ENCODE data around the gene MS4A4E.
"Not testable (repeated sequence)": the region's sequence is repeated elsewhere in the genome, so short reads cannot be mapped to it uniquely, and the experiment has no call there.

The MS4A4E gene

DNA sequence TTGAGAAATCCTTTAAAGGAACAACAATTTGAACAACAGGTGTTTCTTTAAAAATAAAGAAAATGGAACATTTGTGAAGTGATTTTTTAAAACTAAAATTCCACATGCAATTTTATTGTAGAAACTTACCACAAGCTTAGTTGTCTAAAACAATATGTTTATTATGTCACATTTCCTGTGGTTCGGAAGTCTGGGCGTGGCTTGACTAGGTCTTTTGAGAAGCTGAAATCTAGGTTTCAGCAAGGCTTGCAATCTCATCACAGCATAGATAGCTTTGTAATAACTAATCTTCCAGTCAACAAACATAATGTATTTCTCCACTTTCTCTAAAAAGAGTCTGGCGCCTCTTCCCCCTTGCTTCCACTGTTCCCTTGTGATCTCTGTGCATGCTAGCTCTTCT is 87.0 kb downstream of the MS4A4E start:
- no peak for TF ChIP-seq CTCF (conservative IDR thresholded peaks at IDR 0.05; ENCODE audit: control insufficient read depth, insufficient read depth, low read depth, low read length)
- DNase-seq (ENCODE audit: low read depth), result no peak
- H3K4me3 ChIP-seq (ENCODE audit: control insufficient read depth, low read depth, low read length), result no peak overlapping the region

DNA sequence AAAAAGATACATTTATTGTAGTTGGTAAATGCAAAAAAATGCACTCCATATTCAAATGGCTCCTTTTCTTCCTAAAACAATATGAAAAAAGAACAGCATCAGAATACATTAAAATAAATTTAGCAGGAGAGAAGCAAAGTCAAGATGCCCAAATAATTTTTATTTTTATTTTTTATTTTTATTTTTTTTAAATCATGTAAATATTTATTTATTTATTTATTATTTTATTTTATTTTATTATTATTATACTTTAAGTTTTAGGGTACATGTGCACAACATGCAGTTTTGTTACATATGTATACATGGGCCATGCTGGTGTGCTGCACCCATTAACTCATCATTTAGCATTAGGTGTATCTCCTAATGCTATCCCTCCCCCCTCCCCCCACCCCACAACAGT is 90.2 kb downstream of the MS4A4E start:
- H3K4me3 ChIP-seq (ENCODE audit: control insufficient read depth, low read depth, low read length), result not testable (repeated sequence)

GRCh38 chr11:60150279-60150678 is 92.7 kb downstream of the MS4A4E start:
- DNase-seq (ENCODE audit: low read depth), result no peak
- no peak for TF ChIP-seq CTCF (conservative IDR thresholded peaks at IDR 0.05; ENCODE audit: control insufficient read depth, insufficient read depth, low read depth, low read length)
- no peak overlapping the region for H3K4me3 ChIP-seq (ENCODE audit: control insufficient read depth, low read depth, low read length)

More for the DNA sequence above, 90.2 kb downstream of the MS4A4E start:
- not testable (repeated sequence) for DNase-seq (ENCODE audit: low read depth)
